Esophagus squamous epithelium (tissue), 5 donors: ENCODE results near the gene ETV6. TPM values are rescaled to one million over a fixed set of nuclear protein-coding genes. Genes with fewer than 3 reads are reported as not detected.
A peak's percentile ranks its signal among the peaks of the same experiment; 100 is the strongest.

ENCODE experiments used
- DNase-seq: peaks from one replicate; lab custom pipeline; 2025; lab: John Stamatoyannopoulos, UW
- H3K27ac ChIP-seq, 4 donors: fragments of 200-600 bp; sonication (generic); one replicate each; pipeline ENCODE4 v1.5.1; 2016 to 2019; ENCODE audit warnings: mild to moderate bottlenecking in 1 of 4
- H3K27me3 ChIP-seq, 4 donors: fragments of 200-600 bp; sonication (generic); 1 replicate in 3 of 4; 2 replicates in 1 of 4; pipeline versions ENCODE4 v1.5.1 to v1.6.0; 2017 to 2021; ENCODE audit warnings: antibody characterized with exemption in 1 of 4
- H3K36me3 ChIP-seq, 3 donors: fragments of 200-600 bp; sonication (generic); one replicate each; pipeline ENCODE4 v1.5.1; 2016 to 2019
- H3K4me1 ChIP-seq, 3 donors: fragments of 200-600 bp; sonication (generic); one replicate each; pipeline ENCODE4 v1.5.1; 2017 to 2019
- H3K4me3 ChIP-seq, 4 donors: fragments of 200-600 bp; sonication (generic); 1 replicate in 3 of 4; 2 replicates in 1 of 4; pipeline ENCODE4 v1.5.1; 2016 to 2019; ENCODE audit warnings: mild to moderate bottlenecking in 2 of 4, moderate library complexity in 1 of 4
- H3K9me3 ChIP-seq, 3 donors: fragments of 200-600 bp; sonication (generic); one replicate each; pipeline ENCODE4 v1.5.1; 2016 to 2019
- POLR2A ChIP-seq, 4 donors: fragments of 450-650 bp; IDR thresholded peaks; one replicate each; pipeline ENCODE4 v1.6.1; 2017; ENCODE audit warnings: antibody characterized with exemption in 4 of 4, mild to moderate bottlenecking in 4 of 4, moderate library complexity in 3 of 4
- WGBS, 2 donors: methylation state at CpG; one replicate each; pipeline ENCODE4 v1.1.5; 2018; 5-methylcytosine and 5-hydroxymethylcytosine counted together
- intact Hi-C: fragments of 100-400 bp; cut with DNase I; formaldehyde crosslinking; loops from one replicate; pipeline ENCODE4 v1.15.0; 2022
- total RNA-seq, 4 donors: library from RNA; depleted of rRNA; stranded (reverse); fragments of >200 nt; gene quantifications; one replicate each; pipeline ENCODE4 v1.1.0, GENCODE V29; 2016
- TF ChIP-seq, protein P1 (sequence below), 6 experiments: fragments of 450-650 bp in 4 of 6; fragments of 200-600 bp in 2 of 6; sonication (generic) in 2 of 6; IDR thresholded peaks; one replicate each; pipeline ENCODE4 v1.5.1; 2016 to 2019; ENCODE audit warnings: antibody characterized with exemption in 6 of 6, mild to moderate bottlenecking in 4 of 6, moderate library complexity in 4 of 6
- donor health status: DM: yes; HTN: yes; CAD: no.

Gene ETV6
- total RNA-seq, 4 donors from 2014 or later, result 11.3 to 17.3 (median 13.8) TPM

- Histone ChIP-seq H3K4me1 (peaks cover 29 to 80% (median 57%) of the 10 kb centered on the region in 3 donors), H3K36me3 (peaks cover 0 to 38% (median 3%) of the 10 kb centered on the region in 3 donors), H3K9me3 (no peaks in the 10 kb centered on the region), H3K27ac (peak overlapping the region in 3 of 4 donors; percentile 40 to 76 (median 56)), H3K4me3 (no peak overlapping the region), H3K27me3 (no peaks in the 10 kb centered on the region)
- whole genome bisulfite sequencing, 2 donors, result 24 to 62% methylated on average over 3 of the region's 3 CpGs
- no peak for TF ChIP-seq POLR2A (IDR thresholded peaks at IDR 0.05)
- TF ChIP-seq, protein P1, sequence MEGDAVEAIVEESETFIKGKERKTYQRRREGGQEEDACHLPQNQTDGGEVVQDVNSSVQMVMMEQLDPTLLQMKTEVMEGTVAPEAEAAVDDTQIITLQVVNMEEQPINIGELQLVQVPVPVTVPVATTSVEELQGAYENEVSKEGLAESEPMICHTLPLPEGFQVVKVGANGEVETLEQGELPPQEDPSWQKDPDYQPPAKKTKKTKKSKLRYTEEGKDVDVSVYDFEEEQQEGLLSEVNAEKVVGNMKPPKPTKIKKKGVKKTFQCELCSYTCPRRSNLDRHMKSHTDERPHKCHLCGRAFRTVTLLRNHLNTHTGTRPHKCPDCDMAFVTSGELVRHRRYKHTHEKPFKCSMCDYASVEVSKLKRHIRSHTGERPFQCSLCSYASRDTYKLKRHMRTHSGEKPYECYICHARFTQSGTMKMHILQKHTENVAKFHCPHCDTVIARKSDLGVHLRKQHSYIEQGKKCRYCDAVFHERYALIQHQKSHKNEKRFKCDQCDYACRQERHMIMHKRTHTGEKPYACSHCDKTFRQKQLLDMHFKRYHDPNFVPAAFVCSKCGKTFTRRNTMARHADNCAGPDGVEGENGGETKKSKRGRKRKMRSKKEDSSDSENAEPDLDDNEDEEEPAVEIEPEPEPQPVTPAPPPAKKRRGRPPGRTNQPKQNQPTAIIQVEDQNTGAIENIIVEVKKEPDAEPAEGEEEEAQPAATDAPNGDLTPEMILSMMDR (IDR thresholded peaks at IDR 0.05), result no peak
- DNase-seq, result no peak
- intact Hi-C loops, result no loop called here
Observed at GRCh38 chr12:11837216-11837934, 187.9 kb downstream of the ETV6 start.

DNA sequence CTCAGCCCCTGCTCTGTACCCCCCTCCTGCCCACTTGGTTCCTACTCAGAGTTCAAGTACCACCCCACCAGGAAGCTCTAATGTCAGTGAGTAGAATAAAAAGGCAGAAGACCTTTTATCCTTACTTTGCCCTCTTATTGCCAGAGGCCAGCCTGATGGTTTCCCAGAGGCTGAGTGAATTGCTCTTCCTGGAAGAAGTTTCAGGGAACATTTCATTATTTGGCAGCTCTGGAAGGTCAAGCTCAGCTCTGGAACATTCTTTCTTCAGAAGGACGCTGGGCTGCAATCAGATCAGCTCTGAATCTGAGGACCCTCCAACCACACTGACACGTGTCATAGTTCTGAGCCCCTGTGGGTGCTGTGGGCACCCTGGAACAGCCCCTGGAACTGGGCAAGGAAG is 188.9 kb downstream of the ETV6 start:
- Histone ChIP-seq H3K9me3 (no peaks in the 10 kb centered on the region), H3K27me3 (no peaks in the 10 kb centered on the region), H3K4me3 (no peak overlapping the region), H3K4me1 (peaks cover 29 to 72% (median 51%) of the 10 kb centered on the region in 3 donors), H3K27ac (peak overlapping the region; percentile 49 to 79 (median 66)), H3K36me3 (peaks cover 0 to 49% (median 3%) of the 10 kb centered on the region in 3 donors)
- DNase-seq, result no peak
- 41 to 51% methylated on average over 2 of the region's 2 CpGs for WGBS, 2 donors
- no peak for TF ChIP-seq POLR2A (IDR thresholded peaks at IDR 0.05)
- TF ChIP-seq, protein P1 (IDR thresholded peaks at IDR 0.05), result no peak
- intact Hi-C loops, result no loop called here

DNA sequence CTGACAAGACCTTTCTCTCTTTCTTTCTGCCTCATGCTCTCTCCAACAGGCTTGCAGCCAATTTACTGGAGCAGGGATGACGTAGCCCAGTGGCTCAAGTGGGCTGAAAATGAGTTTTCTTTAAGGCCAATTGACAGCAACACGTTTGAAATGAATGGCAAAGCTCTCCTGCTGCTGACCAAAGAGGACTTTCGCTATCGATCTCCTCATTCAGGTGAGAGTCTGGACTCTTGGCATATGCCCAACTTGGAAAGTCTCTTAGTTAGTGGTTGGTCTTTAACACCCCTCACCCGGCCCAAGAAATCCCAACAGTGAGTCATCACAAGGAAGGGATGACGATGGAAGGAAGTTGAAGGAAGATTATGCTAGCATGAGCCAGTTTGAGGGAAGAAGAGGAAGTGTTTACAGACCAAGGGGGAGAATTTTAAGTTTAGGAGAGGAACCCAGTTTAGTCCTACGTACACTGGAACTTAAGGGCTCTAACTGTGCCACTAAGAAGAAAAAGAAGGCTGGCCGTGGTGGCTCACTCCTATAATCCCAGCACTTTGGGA is 189.7 kb downstream of the ETV6 start:
- TF ChIP-seq, protein P1 (IDR thresholded peaks at IDR 0.05), result no peak
- TF ChIP-seq POLR2A (IDR thresholded peaks at IDR 0.05), result no peak
- 55 to 61% methylated on average over 7 to 8 of the region's 8 CpGs for WGBS, 2 donors
- Histone ChIP-seq H3K27me3 (no peaks in the 10 kb centered on the region), H3K27ac (peak overlapping the region; percentile 49 to 79 (median 66)), H3K9me3 (no peaks in the 10 kb centered on the region), H3K4me3 (no peak overlapping the region), H3K4me1 (peaks cover 22 to 64% (median 44%) of the 10 kb centered on the region in 3 donors), H3K36me3 (peaks cover 0 to 55% (median 3%) of the 10 kb centered on the region in 3 donors)
- intact Hi-C loops, result no loop called here
- DNase-seq, result no peak

GRCh38 chr12:11840366-11840765 is 190.9 kb downstream of the ETV6 start:
- no peaks in the 10 kb centered on the region for H3K9me3 ChIP-seq
- H3K27me3 ChIP-seq, result no peaks in the 10 kb centered on the region
- H3K36me3 ChIP-seq, result peaks cover 0 to 67% (median 3%) of the 10 kb centered on the region in 3 donors
- WGBS, 2 donors, result 50 to 53% methylated on average over 8 of the region's 8 CpGs
- peaks cover 15 to 52% (median 32%) of the 10 kb centered on the region in 3 donors for H3K4me1 ChIP-seq
- H3K4me3 ChIP-seq, result no peak overlapping the region
- DNase-seq, result no peak
- TF ChIP-seq, protein P1 (IDR thresholded peaks at IDR 0.05), result no peak
- no peak for TF ChIP-seq POLR2A (IDR thresholded peaks at IDR 0.05)
- intact Hi-C loops, result no loop called here
- peak overlapping the region in 2 of 4 donors; percentile 4 to 79 for H3K27ac ChIP-seq

GRCh38 chr12:11846488-11846887 is 197.0 kb downstream of the ETV6 start:
- no peak overlapping the region for H3K27ac ChIP-seq
- peaks cover 0 to 3% (median 0%) of the 10 kb centered on the region in 3 donors for H3K4me1 ChIP-seq
- TF ChIP-seq, protein P1 (IDR thresholded peaks at IDR 0.05), result no peak
- no peak for TF ChIP-seq POLR2A (IDR thresholded peaks at IDR 0.05)
- DNase-seq, result no peak
- intact Hi-C loops, result no loop called here
- no peak overlapping the region for H3K4me3 ChIP-seq
- 67 to 76% methylated on average over 4 of the region's 4 CpGs for WGBS, 2 donors
- peaks cover 0 to 75% (median 3%) of the 10 kb centered on the region in 3 donors for H3K36me3 ChIP-seq
- no peaks in the 10 kb centered on the region for H3K9me3 ChIP-seq
- H3K27me3 ChIP-seq, result no peaks in the 10 kb centered on the region
